Measurements from ENCODE around the gene PDZRN4. TPM values are rescaled to one million over a fixed set of nuclear protein-coding genes. Genes with fewer than 3 reads are reported as not detected.

Gene PDZRN4
- total RNA-seq, 1 donor from 2014 or later: 2.3 TPM

DNA sequence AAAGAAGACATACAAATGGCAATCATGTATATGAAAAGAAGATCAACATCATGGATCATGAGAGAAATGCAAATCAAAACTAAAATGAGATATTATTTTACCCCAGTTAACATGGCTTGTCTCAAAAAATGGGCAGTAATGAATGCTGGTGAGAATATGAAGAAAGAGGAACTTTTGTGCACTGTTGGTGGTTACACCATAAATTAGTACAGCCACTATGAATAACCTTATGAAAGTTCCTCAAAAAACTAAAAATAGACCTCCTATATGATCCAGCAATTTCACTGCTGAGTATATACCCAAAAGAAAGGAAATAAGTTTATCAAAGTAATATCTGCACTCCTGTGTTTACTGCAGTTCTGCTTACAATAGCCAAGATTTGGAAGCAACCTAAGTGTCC lies 151.7 kb downstream of the PDZRN4 start:
- peaks cover 8% of the 10 kb centered on the region for H3K9me3 Mint-ChIP-seq
- H3K27me3 Mint-ChIP-seq: no peaks in the 10 kb centered on the region
- no peak overlapping the region for H3K4me3 Mint-ChIP-seq
- TF ChIP-seq, protein P1, sequence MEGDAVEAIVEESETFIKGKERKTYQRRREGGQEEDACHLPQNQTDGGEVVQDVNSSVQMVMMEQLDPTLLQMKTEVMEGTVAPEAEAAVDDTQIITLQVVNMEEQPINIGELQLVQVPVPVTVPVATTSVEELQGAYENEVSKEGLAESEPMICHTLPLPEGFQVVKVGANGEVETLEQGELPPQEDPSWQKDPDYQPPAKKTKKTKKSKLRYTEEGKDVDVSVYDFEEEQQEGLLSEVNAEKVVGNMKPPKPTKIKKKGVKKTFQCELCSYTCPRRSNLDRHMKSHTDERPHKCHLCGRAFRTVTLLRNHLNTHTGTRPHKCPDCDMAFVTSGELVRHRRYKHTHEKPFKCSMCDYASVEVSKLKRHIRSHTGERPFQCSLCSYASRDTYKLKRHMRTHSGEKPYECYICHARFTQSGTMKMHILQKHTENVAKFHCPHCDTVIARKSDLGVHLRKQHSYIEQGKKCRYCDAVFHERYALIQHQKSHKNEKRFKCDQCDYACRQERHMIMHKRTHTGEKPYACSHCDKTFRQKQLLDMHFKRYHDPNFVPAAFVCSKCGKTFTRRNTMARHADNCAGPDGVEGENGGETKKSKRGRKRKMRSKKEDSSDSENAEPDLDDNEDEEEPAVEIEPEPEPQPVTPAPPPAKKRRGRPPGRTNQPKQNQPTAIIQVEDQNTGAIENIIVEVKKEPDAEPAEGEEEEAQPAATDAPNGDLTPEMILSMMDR (conservative IDR thresholded peaks at IDR 0.05): no peak
- no peak for DNase-seq (ENCODE audit: extremely low spot score, unreplicated experiment)
- H3K27ac Mint-ChIP-seq: no peak overlapping the region
- H3K4me1 Mint-ChIP-seq (ENCODE audit: unreplicated experiment): peaks cover under 1% of the 10 kb centered on the region
- no peaks in the 10 kb centered on the region for H3K36me3 Mint-ChIP-seq

DNA sequence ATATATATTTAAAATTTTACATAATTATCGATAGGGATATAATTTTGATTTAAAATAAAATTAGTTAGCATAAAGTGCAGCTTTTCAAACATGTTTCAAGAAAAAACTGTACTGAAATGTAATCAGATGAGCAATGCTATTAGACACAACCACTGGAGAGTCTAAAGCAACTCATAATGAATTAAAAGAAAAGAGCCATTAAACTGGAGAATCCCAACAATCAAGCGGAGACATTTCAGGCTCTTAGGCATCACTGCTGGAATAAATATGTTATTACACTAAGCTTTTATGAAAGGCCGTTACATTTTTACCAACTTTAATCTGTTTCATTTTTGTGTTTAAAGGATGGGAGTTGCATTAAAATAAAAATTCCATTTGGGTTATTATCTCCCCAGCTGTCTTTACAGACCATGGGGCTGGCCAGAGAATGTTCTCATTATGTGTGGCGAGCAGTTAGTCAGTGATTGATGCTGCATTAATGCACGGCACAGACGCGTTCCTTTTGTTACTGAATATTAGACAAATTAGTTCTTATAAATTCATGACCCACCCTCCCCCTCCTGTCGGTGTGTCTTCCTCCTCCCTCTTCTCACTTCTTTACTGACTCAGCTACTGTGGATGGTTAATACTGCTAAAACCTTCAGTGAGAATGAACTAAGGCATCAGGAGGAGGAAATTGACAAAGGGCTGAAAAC lies 156.8 kb downstream of the PDZRN4 start:
- DNase-seq (ENCODE audit: extremely low spot score, unreplicated experiment): no peak
- H3K9me3 Mint-ChIP-seq: no peaks in the 10 kb centered on the region
- TF ChIP-seq, protein P1 (conservative IDR thresholded peaks at IDR 0.05): no peak
- H3K4me1 Mint-ChIP-seq (ENCODE audit: unreplicated experiment): peaks cover 8% of the 10 kb centered on the region
- H3K27ac Mint-ChIP-seq: no peak overlapping the region
- no peak overlapping the region for H3K4me3 Mint-ChIP-seq
- no peaks in the 10 kb centered on the region for H3K36me3 Mint-ChIP-seq
- no peaks in the 10 kb centered on the region for H3K27me3 Mint-ChIP-seq

DNA sequence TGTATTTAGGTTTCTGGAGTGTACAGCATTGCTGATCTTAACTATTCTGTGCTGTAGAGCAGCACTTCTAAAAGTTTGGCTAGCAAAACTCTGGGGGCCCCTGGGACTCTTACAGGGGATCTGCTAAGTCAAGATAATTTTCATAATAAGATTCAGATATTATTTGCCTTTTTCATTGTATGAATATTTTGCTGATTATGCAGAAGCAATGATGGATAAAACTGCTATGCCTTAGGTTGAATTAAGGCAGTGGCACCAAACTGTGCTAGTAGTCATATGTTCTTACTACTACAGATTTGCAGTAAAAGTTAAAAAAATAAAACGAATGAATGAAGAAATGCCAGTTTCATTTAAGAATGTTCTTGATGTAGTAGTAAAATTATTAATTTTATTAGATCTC lies 160.1 kb downstream of the PDZRN4 start:
- peaks cover 14% of the 10 kb centered on the region for H3K9me3 Mint-ChIP-seq
- H3K4me3 Mint-ChIP-seq: no peak overlapping the region
- TF ChIP-seq, protein P1 (conservative IDR thresholded peaks at IDR 0.05): no peak
- H3K27ac Mint-ChIP-seq: no peak overlapping the region
- DNase-seq (ENCODE audit: extremely low spot score, unreplicated experiment): no peak
- H3K4me1 Mint-ChIP-seq (ENCODE audit: unreplicated experiment): peaks cover 8% of the 10 kb centered on the region
- H3K27me3 Mint-ChIP-seq: peaks cover 9% of the 10 kb centered on the region
- no peaks in the 10 kb centered on the region for H3K36me3 Mint-ChIP-seq

DNA sequence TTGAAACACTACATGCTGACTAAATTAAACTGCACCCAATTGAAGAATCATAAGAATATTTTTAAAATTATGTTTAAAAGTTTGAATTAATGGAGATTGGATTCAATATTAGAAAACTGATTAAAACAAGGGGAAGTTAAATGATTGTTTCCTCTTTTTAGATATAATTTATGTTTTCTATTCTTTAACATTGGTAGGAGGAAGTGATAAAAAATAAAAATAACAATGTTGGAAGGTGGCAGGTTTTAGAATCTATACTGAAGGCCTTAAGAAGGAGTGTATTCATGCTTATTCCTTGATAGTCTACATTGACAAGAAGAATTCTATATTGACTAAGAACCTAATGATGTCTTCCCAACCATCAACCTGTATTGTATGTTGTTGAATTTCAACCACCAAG lies 168.1 kb downstream of the PDZRN4 start:
- H3K27ac Mint-ChIP-seq: no peak overlapping the region
- H3K4me3 Mint-ChIP-seq: no peak overlapping the region
- H3K36me3 Mint-ChIP-seq: peaks cover 4% of the 10 kb centered on the region
- H3K4me1 Mint-ChIP-seq (ENCODE audit: unreplicated experiment): peaks cover 4% of the 10 kb centered on the region
- peaks cover 14% of the 10 kb centered on the region for H3K9me3 Mint-ChIP-seq
- H3K27me3 Mint-ChIP-seq: peaks cover 54% of the 10 kb centered on the region
- TF ChIP-seq, protein P1 (conservative IDR thresholded peaks at IDR 0.05): no peak
- DNase-seq (ENCODE audit: extremely low spot score, unreplicated experiment): no peak

DNA sequence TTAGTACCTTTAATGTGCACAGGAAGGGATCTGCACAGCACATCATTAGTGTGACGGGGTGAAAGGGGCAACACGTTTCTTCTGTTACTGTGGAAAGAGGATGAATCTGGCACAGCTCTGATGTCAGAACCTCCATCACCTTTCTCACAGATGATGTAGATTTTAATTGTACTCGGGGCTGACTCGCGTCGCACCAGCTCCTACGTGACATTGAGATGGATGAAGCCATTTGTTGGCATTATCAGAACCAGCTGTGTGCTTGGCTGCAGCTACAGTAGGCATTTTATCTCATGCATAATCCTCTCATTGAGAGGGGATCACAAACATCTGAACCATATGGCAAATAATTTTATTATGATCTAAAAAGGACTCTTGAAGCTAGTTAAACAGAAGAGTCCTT lies 173.6 kb downstream of the PDZRN4 start:
- H3K36me3 Mint-ChIP-seq: peaks cover 4% of the 10 kb centered on the region
- peaks cover 39% of the 10 kb centered on the region for H3K27me3 Mint-ChIP-seq
- no peak for DNase-seq (ENCODE audit: extremely low spot score, unreplicated experiment)
- peaks cover 6% of the 10 kb centered on the region for H3K9me3 Mint-ChIP-seq
- peaks cover 18% of the 10 kb centered on the region for H3K4me1 Mint-ChIP-seq (ENCODE audit: unreplicated experiment)
- TF ChIP-seq, protein P1 (conservative IDR thresholded peaks at IDR 0.05): no peak
- peak overlapping the region; percentile 31 for H3K4me3 Mint-ChIP-seq
- H3K27ac Mint-ChIP-seq: no peak overlapping the region
